Fibroblast of the conjunctiva (primary cell): ENCODE results near the gene PRDX3.

ENCODE experiments used
- DNase-seq: peaks from one replicate; pipeline ENCODE4 v3.0.0-alpha.2; 2010; ENCODE audit warnings: low read depth

PRDX3 gene

GRCh38 chr10:119178372-119179119 is at the start of gene PRDX3:
Gene PRDX3 (minus strand): TSS chr10:119178812. CDS start chr10:119178790, 22 bp downstream.
- DNase-seq, result peak; percentile 78

GRCh38 chr10:119227825-119228224 is 49.2 kb upstream of the PRDX3 start:
- no peak for DNase-seq

- no peak for DNase-seq
Measured at GRCh38 chr10:119225083-119225658, 46.6 kb upstream of the PRDX3 start.

- DNase-seq, result no peak
Measured at GRCh38 chr10:119222966-119223386, 44.4 kb upstream of the PRDX3 start.

- no peak for DNase-seq
Measured at GRCh38 chr10:119222537-119222936, 43.9 kb upstream of the PRDX3 start.

- no peak for DNase-seq
Measured at GRCh38 chr10:119221666-119222065, 43.1 kb upstream of the PRDX3 start.

GRCh38 chr10:119221201-119221600 is 42.6 kb upstream of the PRDX3 start:
- DNase-seq, result no peak

- no peak for DNase-seq
Measured at GRCh38 chr10:119219871-119220270, 41.3 kb upstream of the PRDX3 start.

- no peak for DNase-seq
Measured at GRCh38 chr10:119217991-119218490, 39.4 kb upstream of the PRDX3 start.

GRCh38 chr10:119217401-119217800 is 38.8 kb upstream of the PRDX3 start:
- no peak for DNase-seq

GRCh38 chr10:119216127-119216526 is 37.5 kb upstream of the PRDX3 start:
- DNase-seq, result no peak

- no peak for DNase-seq
Measured at GRCh38 chr10:119215371-119215770, 36.8 kb upstream of the PRDX3 start.

GRCh38 chr10:119211625-119212441 is 33.2 kb upstream of the PRDX3 start:
- DNase-seq, result no peak

GRCh38 chr10:119211176-119211575 is 32.6 kb upstream of the PRDX3 start:
- peak; percentile 64 for DNase-seq

- DNase-seq, result no peak
Measured at GRCh38 chr10:119210633-119211032, 32.0 kb upstream of the PRDX3 start.

- DNase-seq, result no peak
Measured at GRCh38 chr10:119209736-119210355, 31.2 kb upstream of the PRDX3 start.

- DNase-seq, result no peak
Measured at GRCh38 chr10:119209035-119209735, 30.6 kb upstream of the PRDX3 start.

GRCh38 chr10:119208553-119208940 is 29.9 kb upstream of the PRDX3 start:
- DNase-seq, result no peak

- DNase-seq, result no peak
Measured at GRCh38 chr10:119207713-119208552, 29.3 kb upstream of the PRDX3 start.

GRCh38 chr10:119207366-119207666 is 28.7 kb upstream of the PRDX3 start, which contains the start of gene GRK5:
Gene GRK5 (plus strand): TSS chr10:119207571. CDS start chr10:119207918, 347 bp downstream.
- DNase-seq, result peak; percentile 98
